Cardiac fibroblast (primary cell): ENCODE results near the gene TRPV4.

Experiments used
- DNase-seq, 2 donors: peaks; one replicate each; pipeline versions ENCODE4 v3.0.0 to v3.0.0-alpha.2; 2010; ENCODE audit warnings: low read depth in 2 of 2
- H3K4me3 ChIP-seq, 2 donors: replicated peaks in 1 of 2; 1 replicate in 1 of 2; 2 replicates in 1 of 2; pipeline ENCODE4 v1.5.1; 2011; ENCODE audit warnings: low read depth in 2 of 2, low read length in 2 of 2, mild to moderate bottlenecking in 2 of 2, moderate library complexity in 1 of 2
- CTCF ChIP-seq: IDR thresholded peaks from one replicate; pipeline ENCODE4 v1.5.1; 2011; ENCODE audit warnings: low read depth, mild to moderate bottlenecking, low read length, inconsistent platforms

TRPV4 gene

GRCh38 chr12:109844091-109844490 lies 10.9 kb upstream of the TRPV4 start:
- DNase-seq = no peak
- no peak overlapping the region for H3K4me3 ChIP-seq
- no peak for TF ChIP-seq CTCF

- TF ChIP-seq CTCF = no peak
- DNase-seq = no peak
Observed at GRCh38 chr12:109842021-109842420, 8.8 kb upstream of the TRPV4 start.

GRCh38 chr12:109841356-109841755 lies 8.2 kb upstream of the TRPV4 start:
- H3K4me3 ChIP-seq = no peak overlapping the region
- no peak for DNase-seq
- TF ChIP-seq CTCF = no peak

More at GRCh38 chr12:109842021-109842420, 8.8 kb upstream of the TRPV4 start:
- no peak overlapping the region for H3K4me3 ChIP-seq

- no peak overlapping the region for H3K4me3 ChIP-seq
- no peak for TF ChIP-seq CTCF
- no peak for DNase-seq
Observed at GRCh38 chr12:109840305-109841074, 7.3 kb upstream of the TRPV4 start.

GRCh38 chr12:109839444-109839843 lies 6.2 kb upstream of the TRPV4 start:
- no peak overlapping the region for H3K4me3 ChIP-seq
- no peak for TF ChIP-seq CTCF
- no peak for DNase-seq

GRCh38 chr12:109836916-109837315 lies 3.7 kb upstream of the TRPV4 start:
- H3K4me3 ChIP-seq = no peak overlapping the region
- DNase-seq = peak in 1 of 2 donors; percentile 59
- no peak for TF ChIP-seq CTCF

- DNase-seq = no peak
- no peak overlapping the region for H3K4me3 ChIP-seq
- no peak for TF ChIP-seq CTCF
Observed at GRCh38 chr12:109835827-109836226, 2.6 kb upstream of the TRPV4 start.
